ENCODE results near the gene ATP5F1B. TPM values are rescaled to one million over a fixed set of nuclear protein-coding genes. Genes with fewer than 3 reads are reported as not detected.

The ATP5F1B gene
- polyA plus RNA-seq, 1 of the 3 experiments (the other 2 are of a cell fraction) = 762 TPM

GRCh38 chr12:56688846-56689109, 43.0 kb upstream of the ATP5F1B start:
- WGBS (ENCODE audit: low lambda C conversion rate) = 50% methylated on average over 7 of the region's 7 CpGs
- ChIA-PET POLR2A (interaction anchor here (0.6 to 2.8 kb wide), 4 partner anchors 24 to 52 kb away, joined by 3 to 12 read pairs (median 4); partner anchors contain the start of gene NACA), CTCF (no interaction called here)
- H4K20me1 ChIP-seq (ENCODE audit: insufficient read depth) = peaks cover 37% of the 10 kb centered on the region
- H3K4me1 ChIP-seq (ENCODE audit: control insufficient read depth in 1 of 2, insufficient read depth in 2 of 2, low read depth in 1 of 2, low read length in 1 of 2) = peaks cover 10 to 20% of the 10 kb centered on the region in 2 experiments; a peak in 3 of 4 replicates
- peak overlapping the region; percentile 85 for H3K9ac ChIP-seq
- H3K9me3 ChIP-seq = no peaks in the 10 kb centered on the region
- H3K79me2 ChIP-seq (ENCODE audit: insufficient read depth) = peaks cover 48% of the 10 kb centered on the region
- H3K9me2 ChIP-seq = no peaks in the 10 kb centered on the region
- peak overlapping the region; percentile 93 to 98 for H3K27ac ChIP-seq (ENCODE audit: low read depth in 2 of 2, low read length in 1 of 2)
- H3F3A ChIP-seq (replicated peaks; ENCODE audit: insufficient read depth) = peaks cover 39% of the 10 kb centered on the region
- peaks cover 0 to 12% of the 10 kb centered on the region in 2 experiments for H3K36me3 ChIP-seq (replicated peaks in 1 of 2; ENCODE audit: control insufficient read depth in 1 of 2, insufficient read depth in 2 of 2, low read length in 1 of 2)
- peak overlapping the region; percentile 96 for H2AFZ ChIP-seq (ENCODE audit: low read depth)
- H3K4me3 ChIP-seq (ENCODE audit: low read depth in 2 of 2, low read length in 1 of 2) = peak overlapping the region; percentile 46 to 58
- peak overlapping the region; percentile 96 for H3K4me2 ChIP-seq
- DNase-seq = no peak
- H3K27me3 ChIP-seq (ENCODE audit: insufficient read depth) = no peaks in the 10 kb centered on the region
- no peak for TF ChIP-seq TEAD4 (IDR thresholded peaks at IDR 0.05; ENCODE audit: borderline replicate concordance, insufficient read depth)
- no peak for TF ChIP-seq POLR2AphosphoS5 (IDR thresholded peaks at IDR 0.05; ENCODE audit: low read depth, low read length)
- TF ChIP-seq CTCF (IDR thresholded peaks at IDR 0.05) = no peak
- TF ChIP-seq RXRA (IDR thresholded peaks at IDR 0.05; ENCODE audit: borderline replicate concordance, low read depth) = no peak
- no peak for TF ChIP-seq GATA2 (CRISPR knock-in tag; IDR thresholded peaks at IDR 0.05)
- TF ChIP-seq REST (IDR thresholded peaks at IDR 0.05; ENCODE audit: low read depth, low read length) = no peak
- no peak for TF ChIP-seq RFX5 (IDR thresholded peaks at IDR 0.05; ENCODE audit: low read length)
- no peak for TF ChIP-seq PBX3 (IDR thresholded peaks at IDR 0.05)
- no peak for TF ChIP-seq FOXM1 (IDR thresholded peaks at IDR 0.05; ENCODE audit: low read depth)
- TF ChIP-seq ELF1 (IDR thresholded peaks at IDR 0.05) = no peak
- TF ChIP-seq RAD21 (IDR thresholded peaks at IDR 0.05; ENCODE audit: low read length) = no peak
- no peak for TF ChIP-seq FOXJ3 (CRISPR knock-in tag; IDR thresholded peaks at IDR 0.05)
- TF ChIP-seq EZH2phosphoT487 (IDR thresholded peaks at IDR 0.05; ENCODE audit: borderline replicate concordance, low read depth) = no peak
- TF ChIP-seq CHD2 (IDR thresholded peaks at IDR 0.05; ENCODE audit: low read length, partially characterized antibody) = no peak
- no peak for TF ChIP-seq YY1 (IDR thresholded peaks at IDR 0.05; ENCODE audit: low read depth)
- TF ChIP-seq IRF3 (IDR thresholded peaks at IDR 0.05; ENCODE audit: low read depth, low read length) = no peak
- TF ChIP-seq FOSL2 (IDR thresholded peaks at IDR 0.05; ENCODE audit: borderline replicate concordance, low read depth) = no peak
- TF ChIP-seq SMC3 (IDR thresholded peaks at IDR 0.05; ENCODE audit: low read depth, low read length) = no peak
- TF ChIP-seq NRF1 (IDR thresholded peaks at IDR 0.05; ENCODE audit: low read depth, low read length) = no peak
